Kasumi-1 (cell line): ENCODE results near the gene IQSEC1.

Experiments used
- DNase-seq, 2 experiments: peaks; one replicate each; lab custom pipeline; 2025; lab: John Stamatoyannopoulos, UW

IQSEC1 gene

DNA sequence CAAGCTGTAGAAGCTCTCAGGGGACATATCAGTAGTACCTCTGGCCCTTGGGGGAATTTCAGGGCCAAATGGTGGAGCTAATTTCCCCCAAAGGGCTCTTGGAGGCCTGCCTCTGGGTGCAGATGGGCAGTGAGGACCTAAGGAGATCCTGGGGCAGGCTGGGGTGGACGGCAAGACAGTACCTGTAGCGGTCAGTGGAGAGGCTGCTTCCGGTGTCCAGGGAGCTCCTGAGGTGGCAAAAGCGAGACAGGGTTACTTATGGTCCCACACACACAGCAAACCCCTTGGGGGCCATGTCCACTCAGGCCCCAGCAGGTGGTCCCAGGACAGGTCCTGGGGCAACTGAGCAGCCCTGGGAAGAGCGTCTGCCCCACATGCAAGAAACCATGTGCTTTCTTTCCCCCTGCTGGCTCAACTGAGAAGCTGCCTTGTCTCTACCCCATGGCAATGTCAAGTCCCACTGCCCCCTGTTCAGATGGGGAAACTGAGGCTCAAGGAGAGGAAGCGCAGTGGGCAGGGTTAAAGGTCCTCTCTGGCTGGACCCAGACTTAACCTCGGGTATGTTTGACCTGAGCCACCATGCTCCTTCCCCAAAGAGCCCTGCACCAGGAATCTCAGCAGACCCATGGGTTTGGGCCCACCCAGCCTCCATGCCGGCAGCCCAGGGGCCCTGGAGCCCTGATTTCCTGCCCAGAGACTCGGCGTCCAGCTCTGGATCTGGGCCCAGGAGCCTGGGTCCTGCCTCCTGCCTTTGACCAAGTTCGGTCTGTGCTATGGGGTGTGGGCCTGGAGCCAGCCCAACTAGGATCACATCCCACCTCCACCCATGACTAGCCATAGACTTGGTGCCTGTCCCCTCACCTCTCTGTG lies 25.7 kb downstream of the IQSEC1 start:
- no peak for DNase-seq

DNA sequence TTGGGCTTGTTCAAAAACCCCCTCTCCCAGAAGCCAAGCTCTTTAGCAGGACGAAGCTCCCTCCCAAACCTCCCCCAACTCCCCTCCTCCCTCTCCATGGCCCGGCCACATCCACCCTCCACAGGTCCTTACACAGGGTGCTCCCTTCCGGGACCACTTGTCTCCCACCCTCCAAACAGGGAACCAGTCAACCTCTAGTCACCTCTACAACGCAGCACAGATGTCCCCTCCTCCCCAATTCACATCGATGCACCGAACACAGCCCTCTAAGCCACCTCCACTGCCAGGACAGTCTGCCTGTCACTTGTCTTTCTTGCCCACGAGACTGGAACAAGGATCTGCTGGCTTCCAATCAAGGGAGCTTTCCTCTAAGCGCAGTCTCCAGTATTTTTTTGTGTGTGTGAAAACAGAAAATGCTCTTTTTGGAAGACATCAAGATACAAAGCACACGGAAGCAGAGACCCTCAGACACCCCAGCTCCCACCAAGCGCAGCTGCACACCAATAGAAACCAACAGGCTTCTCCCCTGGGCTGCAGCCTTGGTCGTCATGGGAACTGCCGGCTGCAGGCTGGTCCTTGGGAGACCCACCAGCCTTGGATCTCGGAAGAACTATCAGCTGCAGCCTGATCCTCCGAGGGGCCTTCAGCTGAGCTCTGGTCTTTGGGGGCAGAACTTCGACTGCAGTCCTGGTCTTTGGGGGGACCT lies 26.5 kb downstream of the IQSEC1 start:
- DNase-seq: no peak

- peak; percentile 10 to 27 for DNase-seq
Observed at GRCh38 chr3:13045904-13046568, 27.2 kb downstream of the IQSEC1 start.

DNA sequence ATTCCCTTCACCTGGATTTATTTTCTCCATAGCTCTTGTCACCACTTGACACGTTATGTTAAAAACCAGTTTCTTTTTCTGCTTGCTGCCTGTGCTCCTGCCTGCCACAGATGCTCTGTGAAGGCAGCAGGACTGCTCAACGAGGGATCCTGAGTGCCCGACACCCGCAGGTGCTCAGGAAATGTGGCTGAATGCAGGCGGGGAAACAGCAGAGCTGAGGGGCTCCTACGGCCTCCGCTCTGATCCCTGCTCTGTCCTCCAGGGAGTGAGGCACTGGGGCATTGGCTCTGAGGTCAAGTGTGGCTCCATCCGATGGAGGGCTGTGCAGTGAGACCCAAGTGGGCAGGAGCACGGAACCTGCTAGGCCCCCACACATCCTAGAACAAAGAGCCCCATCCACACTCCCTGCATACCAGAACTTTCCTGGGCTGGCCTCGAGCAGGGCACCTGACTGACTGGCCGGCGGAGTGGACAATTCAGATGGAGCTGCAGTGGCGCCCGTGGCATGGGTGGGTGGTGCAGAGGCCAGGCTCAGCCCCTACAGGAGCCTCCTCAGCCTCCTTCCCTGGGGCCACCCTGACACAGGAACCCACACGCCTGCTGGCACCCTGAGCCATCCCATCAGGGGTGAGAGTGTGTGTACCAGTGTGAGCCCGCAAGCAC lies 27.9 kb downstream of the IQSEC1 start:
- no peak for DNase-seq

DNA sequence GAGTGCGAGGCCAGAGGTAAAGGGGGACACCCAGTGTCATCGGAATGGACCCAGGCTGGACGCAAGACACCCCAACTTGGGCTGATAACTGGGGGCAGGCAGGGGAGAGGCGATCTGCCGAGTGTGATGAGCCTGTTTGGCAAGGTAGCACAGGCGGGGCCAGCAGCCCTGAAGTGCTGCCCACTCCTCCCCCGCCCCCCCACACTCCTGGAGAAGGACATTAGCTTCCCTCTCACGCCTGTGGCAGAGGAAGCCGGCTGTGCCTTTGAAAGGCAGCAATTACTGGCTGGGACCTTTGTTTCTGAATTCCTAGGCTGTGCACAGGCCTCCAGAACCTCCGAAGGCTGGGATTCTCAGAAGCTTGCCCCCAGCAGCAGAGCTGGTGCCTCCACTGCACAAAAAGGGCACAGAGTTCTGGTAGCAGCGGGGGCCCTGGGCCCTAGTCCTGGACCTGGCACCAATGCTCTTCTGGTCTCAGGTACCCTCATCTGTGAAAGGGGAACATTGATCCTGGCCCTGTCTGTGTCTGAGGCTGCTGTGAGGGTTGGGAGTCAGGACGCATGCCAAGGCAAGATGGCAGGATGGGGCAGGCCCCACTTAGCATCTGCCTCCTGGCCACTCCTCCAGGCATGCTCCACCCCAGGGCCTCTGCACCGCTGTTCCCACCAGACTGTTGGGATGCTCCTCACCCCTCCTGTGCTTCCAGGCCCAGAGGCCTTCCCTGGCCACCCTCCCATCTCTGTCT lies 28.6 kb downstream of the IQSEC1 start:
- no peak for DNase-seq

DNA sequence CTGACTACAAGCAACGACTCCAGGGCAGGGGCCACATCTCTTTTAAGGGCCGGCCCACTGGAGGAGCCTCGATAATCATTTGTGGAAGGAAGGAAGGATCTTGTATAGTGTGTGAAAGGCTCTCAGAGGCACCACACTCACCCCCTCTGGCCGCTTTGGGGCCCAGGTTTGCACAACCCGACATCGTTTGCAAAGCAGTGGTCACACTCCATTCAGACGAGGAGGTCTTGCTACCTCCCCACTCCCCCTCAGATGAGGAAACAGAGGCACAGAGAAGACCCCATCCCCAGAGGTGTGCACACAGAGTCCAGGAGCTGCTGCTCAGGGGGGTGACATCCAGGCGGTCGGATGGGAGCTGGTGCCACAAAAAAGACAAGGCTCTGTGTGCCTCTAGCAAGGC lies 29.6 kb downstream of the IQSEC1 start:
- no peak for DNase-seq

DNA sequence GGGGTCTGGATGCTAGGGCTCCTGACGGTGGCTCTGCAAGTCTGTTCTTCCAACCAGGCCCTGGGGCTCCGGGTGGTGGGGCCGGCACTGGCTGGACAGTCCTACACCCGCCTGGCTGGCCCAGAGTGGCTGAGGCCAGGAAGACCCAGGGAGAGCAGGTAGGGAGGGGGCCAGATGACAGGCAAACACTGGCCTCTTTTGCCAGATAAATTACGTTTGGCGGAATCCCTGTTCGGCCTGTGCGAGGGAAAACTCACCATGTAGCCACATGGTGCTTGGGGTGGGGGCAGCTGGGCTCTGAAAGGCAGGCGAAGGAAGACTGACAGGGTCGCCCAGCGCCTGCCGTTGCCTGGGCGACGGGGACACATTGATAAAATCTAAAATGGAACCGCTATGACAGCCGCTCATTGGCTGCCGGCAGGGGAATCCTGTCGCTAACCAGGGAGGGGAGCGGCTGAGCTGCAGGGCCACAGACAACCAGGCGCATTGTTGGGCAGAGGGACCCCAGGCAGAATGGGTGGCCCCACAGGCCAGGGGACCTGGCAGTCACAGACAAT lies 30.4 kb downstream of the IQSEC1 start:
- DNase-seq: no peak

GRCh38 chr3:13042127-13042701 lies 31.0 kb downstream of the IQSEC1 start:
- DNase-seq: no peak

GRCh38 chr3:13041113-13041776 lies 32.0 kb downstream of the IQSEC1 start:
- no peak for DNase-seq

- no peak for DNase-seq
Observed at GRCh38 chr3:13040361-13041074, 32.7 kb downstream of the IQSEC1 start.

GRCh38 chr3:13039213-13039896 lies 33.9 kb downstream of the IQSEC1 start:
- DNase-seq: no peak

DNA sequence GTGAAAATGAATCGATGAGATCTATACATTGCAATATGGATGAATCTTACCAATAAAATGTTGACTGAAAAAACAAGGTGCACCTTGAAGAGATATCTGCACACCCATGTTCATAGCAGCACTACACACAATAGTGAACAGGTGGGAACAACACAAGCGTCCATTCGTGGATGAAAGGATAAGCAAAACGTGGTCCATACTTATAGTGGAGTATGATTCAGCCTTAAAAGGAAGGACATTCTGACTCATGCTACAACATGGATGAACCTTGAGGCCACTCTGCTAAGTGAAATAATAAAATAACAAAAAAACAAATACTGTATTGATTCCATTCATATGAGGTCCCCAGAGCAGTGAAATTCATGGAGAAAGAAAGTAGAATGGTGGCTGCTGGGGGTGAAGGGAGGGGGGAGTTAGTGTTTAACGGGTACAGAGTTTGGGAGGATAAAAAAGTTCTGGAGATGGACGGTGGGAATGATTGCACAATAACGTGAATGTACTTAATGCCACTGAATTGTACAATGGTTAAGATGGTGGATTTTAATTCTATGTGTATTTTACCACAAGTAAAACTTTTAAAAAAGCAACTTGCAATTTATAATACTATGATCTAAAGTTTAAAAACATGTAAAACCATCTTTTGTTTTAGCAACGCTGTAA lies 35.6 kb downstream of the IQSEC1 start:
- no peak for DNase-seq

DNA sequence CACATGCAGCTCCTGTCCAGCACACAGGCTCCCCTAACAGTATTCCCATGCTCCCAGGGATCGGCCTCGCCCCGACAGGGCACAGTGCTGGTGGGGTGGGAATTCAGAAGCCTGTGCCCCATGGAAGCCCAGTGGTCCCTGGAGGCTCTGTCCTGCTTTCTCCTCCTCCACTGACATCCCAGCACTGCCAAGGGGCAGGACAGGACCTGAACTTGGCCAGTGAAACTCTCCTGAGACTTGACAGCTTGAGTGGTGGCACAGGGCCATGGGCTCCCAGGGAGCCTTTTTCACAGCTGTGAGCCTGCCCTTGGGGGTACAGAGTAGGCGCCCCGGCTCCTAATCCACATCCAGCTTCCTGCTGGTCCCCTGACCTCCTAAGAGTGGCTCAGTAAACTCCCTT lies 38.4 kb downstream of the IQSEC1 start:
- DNase-seq: no peak

DNA sequence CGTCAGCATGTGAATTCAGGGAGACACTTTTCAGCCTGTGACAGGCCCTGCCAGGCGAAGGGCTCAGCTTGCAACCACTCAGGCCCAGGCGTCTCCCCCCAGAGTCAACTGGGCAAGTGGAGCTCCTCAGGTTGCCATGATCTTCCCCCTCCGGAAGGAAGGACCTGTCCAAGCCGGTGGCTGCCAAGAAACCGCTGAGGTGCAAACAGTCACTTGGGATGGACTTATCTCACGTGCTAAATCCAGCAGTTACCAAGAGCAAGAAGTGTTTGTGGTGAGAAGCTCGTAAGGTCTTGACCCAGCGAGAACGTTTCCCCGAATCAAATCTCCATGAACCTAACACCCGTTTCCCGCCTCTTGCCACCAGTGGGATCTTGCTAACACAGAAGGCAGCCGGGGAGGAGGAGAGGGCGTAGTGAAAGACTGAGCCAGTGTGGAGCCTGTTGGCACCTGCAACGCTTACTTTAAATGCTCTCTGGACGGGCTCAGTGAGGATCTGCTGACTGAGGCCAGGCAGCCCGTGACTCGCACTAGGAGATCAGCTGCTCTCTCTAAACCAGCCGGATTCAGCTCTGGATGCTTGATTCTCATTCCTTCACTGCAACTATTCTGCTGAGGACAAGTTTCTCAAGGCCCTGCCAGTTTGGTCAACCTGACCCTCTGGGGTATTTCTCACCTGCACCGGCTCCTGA lies 39.0 kb downstream of the IQSEC1 start:
- no peak for DNase-seq

DNA sequence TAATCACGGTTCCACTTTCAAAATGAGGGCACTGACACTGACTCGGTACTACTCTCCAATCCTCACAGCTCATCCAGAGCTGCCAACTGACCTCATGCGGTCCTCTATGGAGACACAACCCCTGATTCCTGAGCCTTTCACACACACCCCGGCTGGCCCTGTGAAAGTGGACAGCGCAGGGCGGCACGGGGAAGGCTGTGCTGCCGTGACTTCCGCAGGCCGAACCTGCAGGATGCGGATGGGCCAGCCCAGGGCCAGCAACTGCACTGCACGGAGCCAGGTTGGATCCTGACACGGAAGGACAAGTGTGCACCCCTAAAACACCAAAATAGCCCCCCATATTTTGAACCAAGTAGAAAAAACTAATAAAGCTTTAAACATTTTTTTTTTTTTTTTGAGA lies 41.0 kb downstream of the IQSEC1 start:
- DNase-seq: no peak

DNA sequence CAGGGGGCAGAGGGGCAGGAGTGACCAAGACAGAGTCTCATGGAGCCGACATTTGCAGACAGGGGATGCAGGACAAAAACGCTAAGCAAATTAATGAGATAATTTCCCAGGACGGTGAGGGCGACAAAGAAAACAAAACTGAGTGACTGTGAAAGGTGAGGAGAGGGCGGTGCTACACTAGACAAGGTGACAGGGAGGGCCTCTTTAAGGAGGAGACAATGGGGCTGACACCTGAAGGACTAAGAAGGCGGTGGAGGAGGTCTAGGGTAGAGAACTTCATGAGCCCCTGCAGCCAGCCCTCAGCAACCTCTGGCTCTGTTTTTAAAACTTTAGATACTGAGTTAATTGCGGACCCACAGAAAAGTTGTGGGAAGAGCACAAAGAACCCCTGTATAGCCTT lies 41.6 kb downstream of the IQSEC1 start:
- no peak for DNase-seq

DNA sequence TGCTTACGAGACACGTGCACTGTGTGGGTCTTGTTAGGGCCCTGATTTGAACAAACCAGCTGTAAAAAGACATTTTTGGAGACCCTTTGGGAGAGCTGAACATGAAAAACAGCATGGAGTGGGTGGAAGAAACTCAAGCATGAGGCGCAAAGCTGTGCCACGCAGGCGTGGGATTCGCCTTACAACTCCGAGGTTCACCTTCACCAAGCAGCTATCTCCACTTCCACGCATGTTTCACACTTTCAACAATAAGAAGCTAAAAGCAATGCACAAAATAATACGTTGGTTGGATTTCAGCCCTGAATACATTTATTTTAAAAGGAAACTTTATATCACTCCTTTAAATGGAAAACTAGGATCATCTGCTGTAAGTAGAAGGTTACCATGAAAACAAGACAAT lies 42.5 kb downstream of the IQSEC1 start:
- no peak for DNase-seq
